ENCODE data around the gene PLCE1. TPM values are rescaled to one million over a fixed set of nuclear protein-coding genes. Genes with fewer than 3 reads are reported as not detected.
"Not testable (repeated sequence)": the region's sequence is repeated elsewhere in the genome, so short reads cannot be mapped to it uniquely, and the experiment has no call there.

Gene PLCE1
- total RNA-seq, 1 donor from 2014 or later: 0.47 TPM

DNA sequence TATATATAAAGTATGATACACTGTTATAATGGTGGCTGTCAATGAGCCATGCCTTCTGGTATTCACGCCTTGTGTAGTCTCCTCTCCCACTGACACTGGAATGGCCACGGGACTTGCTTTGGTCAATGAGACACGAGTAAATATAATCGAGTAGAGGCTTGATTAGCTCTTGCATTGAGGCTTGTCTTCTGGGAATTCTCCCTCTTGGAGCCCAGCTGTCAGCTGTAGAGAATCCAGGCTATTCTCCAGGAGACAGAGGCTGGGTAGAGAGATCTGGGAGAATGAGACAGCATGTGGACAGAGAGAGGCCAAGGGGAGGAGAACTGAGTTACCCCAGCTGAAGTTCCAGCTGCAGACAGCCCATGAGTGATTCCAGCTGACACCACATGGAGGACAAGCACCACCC is 25.2 kb upstream of the PLCE1 start:
- H3F3A ChIP-seq (ENCODE audit: low read depth): no peaks in the 10 kb centered on the region

GRCh38 chr10:93970433-93971010 is 23.2 kb upstream of the PLCE1 start:
- H3K9me3 Mint-ChIP-seq; H2AFZ ChIP-seq (replicated peaks); H3K4me1 Mint-ChIP-seq; H3K36me3 ChIP-seq; H3K4me1 ChIP-seq; DNase-seq (ENCODE audit: low spot score); H4K20me1 ChIP-seq (ENCODE audit: low read depth); H3K4me2 ChIP-seq; H3K27me3 ChIP-seq; H3K4me3 Mint-ChIP-seq; H3K36me3 Mint-ChIP-seq; H3K9me3 ChIP-seq (ENCODE audit: low read depth); H3K27ac Mint-ChIP-seq; H3K79me2 ChIP-seq (ENCODE audit: low read depth); H3K27me3 Mint-ChIP-seq (ENCODE audit: insufficient read depth, low read depth); H3K4me3 ChIP-seq; H3F3A ChIP-seq (ENCODE audit: low read depth); H3K27ac ChIP-seq; H3K9ac ChIP-seq: not testable (repeated sequence)

More for the DNA sequence above, 25.2 kb upstream of the PLCE1 start:
- no peak overlapping the region for H3K4me3 Mint-ChIP-seq
- no peaks in the 10 kb centered on the region for H3K4me1 Mint-ChIP-seq
- DNase-seq (ENCODE audit: low spot score): no peak
- Histone ChIP-seq H3K79me2 (ENCODE audit: low read depth) (no peaks in the 10 kb centered on the region), H3K9me3 (ENCODE audit: low read depth) (no peaks in the 10 kb centered on the region), H2AFZ (replicated peaks) (no peak overlapping the region), H3K4me2 (no peak overlapping the region), H3K36me3 (no peaks in the 10 kb centered on the region), H3K9ac (no peak overlapping the region), H4K20me1 (ENCODE audit: low read depth) (no peaks in the 10 kb centered on the region), H3K27me3 (no peaks in the 10 kb centered on the region), H3K27ac (no peak overlapping the region), H3K4me3 (no peak overlapping the region), H3K4me1 (no peaks in the 10 kb centered on the region)
- peaks cover 2% of the 10 kb centered on the region for H3K36me3 Mint-ChIP-seq
- TF ChIP-seq EZH2phosphoT487 (IDR thresholded peaks at IDR 0.05): no peak
- TF ChIP-seq EZH2 (IDR thresholded peaks at IDR 0.05): no peak
- TF ChIP-seq, protein P1, sequence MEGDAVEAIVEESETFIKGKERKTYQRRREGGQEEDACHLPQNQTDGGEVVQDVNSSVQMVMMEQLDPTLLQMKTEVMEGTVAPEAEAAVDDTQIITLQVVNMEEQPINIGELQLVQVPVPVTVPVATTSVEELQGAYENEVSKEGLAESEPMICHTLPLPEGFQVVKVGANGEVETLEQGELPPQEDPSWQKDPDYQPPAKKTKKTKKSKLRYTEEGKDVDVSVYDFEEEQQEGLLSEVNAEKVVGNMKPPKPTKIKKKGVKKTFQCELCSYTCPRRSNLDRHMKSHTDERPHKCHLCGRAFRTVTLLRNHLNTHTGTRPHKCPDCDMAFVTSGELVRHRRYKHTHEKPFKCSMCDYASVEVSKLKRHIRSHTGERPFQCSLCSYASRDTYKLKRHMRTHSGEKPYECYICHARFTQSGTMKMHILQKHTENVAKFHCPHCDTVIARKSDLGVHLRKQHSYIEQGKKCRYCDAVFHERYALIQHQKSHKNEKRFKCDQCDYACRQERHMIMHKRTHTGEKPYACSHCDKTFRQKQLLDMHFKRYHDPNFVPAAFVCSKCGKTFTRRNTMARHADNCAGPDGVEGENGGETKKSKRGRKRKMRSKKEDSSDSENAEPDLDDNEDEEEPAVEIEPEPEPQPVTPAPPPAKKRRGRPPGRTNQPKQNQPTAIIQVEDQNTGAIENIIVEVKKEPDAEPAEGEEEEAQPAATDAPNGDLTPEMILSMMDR (IDR thresholded peaks at IDR 0.05): no peak
- no peaks in the 10 kb centered on the region for H3K27me3 Mint-ChIP-seq (ENCODE audit: insufficient read depth, low read depth)
- peaks cover 6% of the 10 kb centered on the region for H3K9me3 Mint-ChIP-seq
- no peak overlapping the region for H3K27ac Mint-ChIP-seq

- no peaks in the 10 kb centered on the region for H3K36me3 ChIP-seq
- TF ChIP-seq, protein P1 (IDR thresholded peaks at IDR 0.05): no peak
- TF ChIP-seq EZH2 (IDR thresholded peaks at IDR 0.05) (no peak), EZH2phosphoT487 (IDR thresholded peaks at IDR 0.05) (no peak)
- H3K79me2 ChIP-seq (ENCODE audit: low read depth): no peaks in the 10 kb centered on the region
- no peaks in the 10 kb centered on the region for H3F3A ChIP-seq (ENCODE audit: low read depth)
- Mint-ChIP-seq H3K4me3 (no peak overlapping the region), H3K36me3 (no peaks in the 10 kb centered on the region), H3K27me3 (ENCODE audit: insufficient read depth, low read depth) (no peaks in the 10 kb centered on the region), H3K4me1 (no peaks in the 10 kb centered on the region), H3K9me3 (peaks cover 3% of the 10 kb centered on the region), H3K27ac (no peak overlapping the region)
- H3K4me1 ChIP-seq: no peaks in the 10 kb centered on the region
- H4K20me1 ChIP-seq (ENCODE audit: low read depth): no peaks in the 10 kb centered on the region
- H3K27me3 ChIP-seq: no peaks in the 10 kb centered on the region
- DNase-seq (ENCODE audit: low spot score): no peak
- no peak overlapping the region for H3K4me3 ChIP-seq
- no peak overlapping the region for H2AFZ ChIP-seq (replicated peaks)
- H3K9me3 ChIP-seq (ENCODE audit: low read depth): no peaks in the 10 kb centered on the region
- no peak overlapping the region for H3K9ac ChIP-seq
- no peak overlapping the region for H3K4me2 ChIP-seq
- no peak overlapping the region for H3K27ac ChIP-seq
Observed at GRCh38 chr10:93973748-93974445, 19.8 kb upstream of the PLCE1 start.

- no peak for DNase-seq (ENCODE audit: low spot score)
- H3K79me2 ChIP-seq (ENCODE audit: low read depth): no peaks in the 10 kb centered on the region
- H3K4me1 Mint-ChIP-seq: no peaks in the 10 kb centered on the region
- peaks cover 4% of the 10 kb centered on the region for H3K27me3 ChIP-seq
- H3K9me3 Mint-ChIP-seq: no peaks in the 10 kb centered on the region
- TF ChIP-seq, protein P1 (IDR thresholded peaks at IDR 0.05): no peak
- TF ChIP-seq EZH2 (IDR thresholded peaks at IDR 0.05) (no peak), EZH2phosphoT487 (IDR thresholded peaks at IDR 0.05) (no peak)
- no peaks in the 10 kb centered on the region for H3K36me3 ChIP-seq
- H3K27ac ChIP-seq: no peak overlapping the region
- no peak overlapping the region for H3K4me3 ChIP-seq
- H3K36me3 Mint-ChIP-seq: no peaks in the 10 kb centered on the region
- no peaks in the 10 kb centered on the region for H3K27me3 Mint-ChIP-seq (ENCODE audit: insufficient read depth, low read depth)
- H4K20me1 ChIP-seq (ENCODE audit: low read depth): no peaks in the 10 kb centered on the region
- H3F3A ChIP-seq (ENCODE audit: low read depth): no peaks in the 10 kb centered on the region
- no peak overlapping the region for H3K4me2 ChIP-seq
- no peaks in the 10 kb centered on the region for H3K4me1 ChIP-seq
- H3K4me3 Mint-ChIP-seq: no peak overlapping the region
- no peak overlapping the region for H3K9ac ChIP-seq
- no peak overlapping the region for H3K27ac Mint-ChIP-seq
- no peaks in the 10 kb centered on the region for H3K9me3 ChIP-seq (ENCODE audit: low read depth)
- H2AFZ ChIP-seq (replicated peaks): no peak overlapping the region
Observed at GRCh38 chr10:93977442-93977841, 16.3 kb upstream of the PLCE1 start.

Measured in neural progenitor cell (in vitro differentiated cells).